Gastroesophageal sphincter (tissue), 4 donors: ENCODE data around the gene MED28. TPM values are rescaled to one million over a fixed set of nuclear protein-coding genes. Genes with fewer than 3 reads are reported as not detected.

Source experiments
- ATAC-seq: fragments of 150-250 bp; one replicate; pipeline ENCODE4 v1.9.1; 2016; ENCODE audit warnings: mild to moderate bottlenecking, moderate library complexity
- H3K27ac ChIP-seq, 4 donors: fragments of 200-600 bp; sonication (generic) in 3 of 4; 1 replicate in 3 of 4; 2 replicates in 1 of 4; pipeline ENCODE4 v1.5.1; 2016 to 2019
- H3K27me3 ChIP-seq: fragments of 200-600 bp; sonication (generic); one replicate; pipeline ENCODE4 v1.5.1; 2019
- H3K36me3 ChIP-seq, 2 donors: fragments of 200-600 bp; sonication (generic); one replicate each; pipeline ENCODE4 v1.5.1; 2019; ENCODE audit warnings: control low read depth in 1 of 2
- H3K4me1 ChIP-seq, 3 donors: fragments of 200-600 bp; sonication (generic); 1 replicate in 2 of 3; 2 replicates in 1 of 3; pipeline ENCODE4 v1.5.1; 2016 to 2019; ENCODE audit warnings: control low read depth in 2 of 3
- H3K4me3 ChIP-seq, 2 donors: fragments of 200-600 bp; sonication (generic); one replicate each; pipeline ENCODE4 v1.5.1; 2019; ENCODE audit warnings: mild to moderate bottlenecking in 1 of 2, moderate library complexity in 1 of 2
- H3K9me3 ChIP-seq, 3 donors: fragments of 200-600 bp; sonication (generic); one replicate each; pipeline ENCODE4 v1.5.1; 2017 to 2019; ENCODE audit warnings: control low read depth in 2 of 3
- EP300 ChIP-seq: sonication (generic); formaldehyde crosslinking; IDR thresholded peaks from one replicate; pipeline ENCODE4 v1.6.1; 2017; ENCODE audit warnings: antibody characterized with exemption, mild to moderate bottlenecking
- POLR2A ChIP-seq, 2 donors: fragments of 450-650 bp; IDR thresholded peaks; one replicate each; pipeline ENCODE4 v1.6.1; 2017; ENCODE audit warnings: antibody characterized with exemption in 2 of 2, mild to moderate bottlenecking in 2 of 2, moderate library complexity in 1 of 2
- POLR2AphosphoS5 ChIP-seq: sonication (generic); formaldehyde crosslinking; IDR thresholded peaks from one replicate; pipeline ENCODE4 v1.6.1; 2017; ENCODE audit warnings: antibody characterized with exemption
- WGBS, 2 donors: methylation state at CpG; one replicate each; pipeline ENCODE4 v1.1.5; 2018; ENCODE audit warnings: low coverage in 1 of 2; 5-methylcytosine and 5-hydroxymethylcytosine counted together
- total RNA-seq, 4 donors: library from RNA; depleted of rRNA; stranded (reverse); fragments of >200 nt; gene quantifications; one replicate each; pipeline ENCODE4 v1.1.0, GENCODE V29; 2016
- TF ChIP-seq, protein P1 (sequence below), 4 experiments: fragments of 200-600 bp in 2 of 4; fragments of 450-650 bp in 2 of 4; sonication (generic) in 1 of 4; IDR thresholded peaks; one replicate each; pipeline ENCODE4 v1.5.1; 2017 to 2019; ENCODE audit warnings: antibody characterized with exemption in 4 of 4, mild to moderate bottlenecking in 2 of 4, moderate library complexity in 2 of 4

Gene MED28
- total RNA-seq, 4 donors from 2014 or later = 12.9 to 23.3 (median 17.6) TPM

- no peak for ATAC-seq
- H3K36me3 ChIP-seq = no peaks in the 10 kb centered on the region
- TF ChIP-seq EP300 = no peak
- no peak for TF ChIP-seq POLR2AphosphoS5
- TF ChIP-seq, protein P1, sequence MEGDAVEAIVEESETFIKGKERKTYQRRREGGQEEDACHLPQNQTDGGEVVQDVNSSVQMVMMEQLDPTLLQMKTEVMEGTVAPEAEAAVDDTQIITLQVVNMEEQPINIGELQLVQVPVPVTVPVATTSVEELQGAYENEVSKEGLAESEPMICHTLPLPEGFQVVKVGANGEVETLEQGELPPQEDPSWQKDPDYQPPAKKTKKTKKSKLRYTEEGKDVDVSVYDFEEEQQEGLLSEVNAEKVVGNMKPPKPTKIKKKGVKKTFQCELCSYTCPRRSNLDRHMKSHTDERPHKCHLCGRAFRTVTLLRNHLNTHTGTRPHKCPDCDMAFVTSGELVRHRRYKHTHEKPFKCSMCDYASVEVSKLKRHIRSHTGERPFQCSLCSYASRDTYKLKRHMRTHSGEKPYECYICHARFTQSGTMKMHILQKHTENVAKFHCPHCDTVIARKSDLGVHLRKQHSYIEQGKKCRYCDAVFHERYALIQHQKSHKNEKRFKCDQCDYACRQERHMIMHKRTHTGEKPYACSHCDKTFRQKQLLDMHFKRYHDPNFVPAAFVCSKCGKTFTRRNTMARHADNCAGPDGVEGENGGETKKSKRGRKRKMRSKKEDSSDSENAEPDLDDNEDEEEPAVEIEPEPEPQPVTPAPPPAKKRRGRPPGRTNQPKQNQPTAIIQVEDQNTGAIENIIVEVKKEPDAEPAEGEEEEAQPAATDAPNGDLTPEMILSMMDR (IDR thresholded peaks at IDR 0.05) = no peak
- H3K4me1 ChIP-seq = no peaks in the 10 kb centered on the region
- H3K27ac ChIP-seq = no peak overlapping the region
- H3K27me3 ChIP-seq = no peaks in the 10 kb centered on the region
- H3K9me3 ChIP-seq = peaks cover 0 to 12% (median 0%) of the 10 kb centered on the region in 3 donors
- H3K4me3 ChIP-seq = no peak overlapping the region
- WGBS, 2 donors = 91% methylated on average over 2 of the region's 3 CpGs; no CpG with 5 or more reads in 1 of the 2 donors
These were observed 52.8 kb downstream of the MED28 start for GRCh38 chr4:17667253-17667652.

DNA sequence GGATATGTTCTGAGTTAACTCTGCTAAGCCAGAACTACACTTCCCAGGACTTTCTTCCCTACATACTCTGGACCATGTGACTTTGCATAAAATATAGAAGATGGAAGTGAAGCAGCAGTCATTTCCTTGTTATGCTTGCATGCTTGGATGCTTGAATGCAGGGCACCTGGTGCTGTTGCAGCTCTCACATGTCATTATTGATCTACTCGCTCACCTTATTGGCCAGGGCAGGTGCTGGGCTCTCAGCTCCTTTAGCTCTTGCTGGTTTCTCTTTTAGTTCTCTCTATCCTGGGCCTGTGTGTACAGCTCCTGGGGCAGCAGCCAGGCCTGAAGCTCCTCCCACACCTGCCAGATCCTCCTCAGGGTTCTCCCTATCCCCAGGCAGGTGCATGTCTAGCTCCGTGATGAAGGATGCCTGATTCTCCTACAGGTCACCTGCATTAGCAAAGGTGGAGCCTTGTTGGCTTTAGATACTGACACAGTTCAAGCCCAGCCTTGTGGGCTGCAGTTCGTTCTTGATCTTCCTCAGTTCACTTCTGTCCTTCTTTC is 53.3 kb downstream of the MED28 start:
- H3K27ac ChIP-seq = no peak overlapping the region
- no peaks in the 10 kb centered on the region for H3K4me1 ChIP-seq
- H3K4me3 ChIP-seq = no peak overlapping the region
- TF ChIP-seq POLR2AphosphoS5 = no peak
- TF ChIP-seq, protein P1 (IDR thresholded peaks at IDR 0.05) = no peak
- TF ChIP-seq POLR2A (IDR thresholded peaks at IDR 0.05) = no peak
- TF ChIP-seq EP300 = no peak
- no peaks in the 10 kb centered on the region for H3K36me3 ChIP-seq
- no peaks in the 10 kb centered on the region for H3K27me3 ChIP-seq
- no peak for ATAC-seq
- 79 to 83% methylated on average over 2 to 3 of the region's 3 CpGs for WGBS, 2 donors
- H3K9me3 ChIP-seq = peaks cover 0 to 14% (median 0%) of the 10 kb centered on the region in 3 donors

GRCh38 chr4:17670423-17670822 is 56.0 kb downstream of the MED28 start:
- TF ChIP-seq POLR2AphosphoS5 (no peak), EP300 (no peak), POLR2A (IDR thresholded peaks at IDR 0.05) (no peak)
- TF ChIP-seq, protein P1 (IDR thresholded peaks at IDR 0.05) = no peak
- Histone ChIP-seq H3K4me1 (no peaks in the 10 kb centered on the region), H3K4me3 (no peak overlapping the region), H3K9me3 (peaks cover 0 to 14% (median 0%) of the 10 kb centered on the region in 3 donors), H3K27me3 (no peaks in the 10 kb centered on the region), H3K36me3 (no peaks in the 10 kb centered on the region), H3K27ac (no peak overlapping the region)
- no peak for ATAC-seq

DNA sequence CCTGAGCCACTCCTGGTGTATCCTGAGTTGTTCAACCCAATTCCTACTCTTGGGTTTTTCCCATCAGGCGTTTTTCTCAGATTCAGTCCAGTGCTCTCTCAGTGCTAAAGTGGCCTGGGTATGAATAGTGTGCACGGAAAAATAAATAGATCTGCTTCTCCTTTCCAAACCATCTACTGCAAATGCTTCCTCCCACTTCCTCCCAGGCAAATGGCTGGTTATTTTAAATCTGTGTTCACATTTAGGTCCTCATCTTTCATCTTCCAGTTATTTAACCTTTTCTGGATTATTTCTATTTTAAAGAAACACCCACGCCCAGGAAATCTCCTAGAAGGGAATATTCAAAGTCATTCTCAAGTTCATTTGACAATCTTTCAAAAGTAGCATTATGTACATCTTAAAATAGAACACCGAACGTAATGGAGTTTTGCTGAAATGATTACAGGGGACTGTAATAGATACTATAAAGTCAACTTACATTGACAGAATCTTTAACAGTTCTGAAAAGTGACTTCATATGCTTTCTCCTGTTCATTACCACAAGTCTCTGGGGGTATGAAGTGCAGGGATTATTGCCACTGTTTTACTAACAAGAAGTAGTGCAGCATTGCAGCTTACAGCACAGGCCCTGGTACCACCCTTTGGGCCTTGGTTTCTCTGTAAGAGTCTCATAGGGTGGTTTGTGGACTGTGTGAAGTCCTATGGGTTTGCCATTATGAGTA is 66.3 kb downstream of the MED28 start:
- Histone ChIP-seq H3K27me3 (no peaks in the 10 kb centered on the region), H3K9me3 (peaks cover 0 to 5% (median 0%) of the 10 kb centered on the region in 3 donors), H3K4me3 (no peak overlapping the region), H3K4me1 (no peaks in the 10 kb centered on the region), H3K36me3 (no peaks in the 10 kb centered on the region), H3K27ac (no peak overlapping the region)
- TF ChIP-seq EP300 = no peak
- TF ChIP-seq POLR2A (IDR thresholded peaks at IDR 0.05) = no peak
- no peak for TF ChIP-seq POLR2AphosphoS5
- TF ChIP-seq, protein P1 (IDR thresholded peaks at IDR 0.05) = no peak
- whole genome bisulfite sequencing, 2 donors = 51 to 52% methylated on average over 5 of the region's 5 CpGs
- no peak for ATAC-seq
